Calu3 (cell line): ENCODE measurements around the gene MSANTD4. TPM values are rescaled to one million over a fixed set of nuclear protein-coding genes. Genes with fewer than 3 reads are reported as not detected.

Source experiments
- BruUV-seq: library from RNA; stranded (reverse); fragments of 400-500 nt; replicated peaks from 2 replicates; lab custom pipeline; 2021; lab: Mats Ljungman, UMichigan
- CTCF ChIA-PET: fragments of 300-600 bp; sonication (Branson Sonifier 250); formaldehyde crosslinking; loops from one replicate; lab custom pipeline; 2022; ENCODE audit warnings: antibody characterized with exemption; lab: Charles Lee
- DNase-seq: peaks from one replicate; pipeline ENCODE4 v3.0.0; 2022
- H3K27ac Mint-ChIP-seq: one replicate; pipeline ENCODE4 v1.8.0; 2022; ENCODE audit warnings: mixed read lengths; ENCODE audit not compliant: unreplicated experiment
- H3K27me3 Mint-ChIP-seq: one replicate; pipeline ENCODE4 v1.8.0; 2022; ENCODE audit warnings: mixed read lengths; ENCODE audit not compliant: unreplicated experiment
- H3K36me3 Mint-ChIP-seq: one replicate; pipeline ENCODE4 v1.8.0; 2022; ENCODE audit warnings: mild to moderate bottlenecking, moderate library complexity, mixed read lengths; ENCODE audit not compliant: insufficient read depth, unreplicated experiment
- H3K4me1 Mint-ChIP-seq: one replicate; pipeline ENCODE4 v1.8.0; 2022; ENCODE audit warnings: mild to moderate bottlenecking, low read depth, mixed read lengths; ENCODE audit not compliant: unreplicated experiment
- H3K4me3 Mint-ChIP-seq: one replicate; pipeline ENCODE4 v1.8.0; 2022; ENCODE audit warnings: mild to moderate bottlenecking, low read depth, moderate library complexity, mixed read lengths; ENCODE audit not compliant: unreplicated experiment
- H3K9me3 Mint-ChIP-seq: one replicate; pipeline ENCODE4 v1.8.0; 2022; ENCODE audit warnings: low read depth, mixed read lengths; ENCODE audit not compliant: unreplicated experiment
- CTCF ChIP-seq: fragments of 200-600 bp; IDR thresholded peaks from one replicate; pipeline ENCODE4 v1.8.0; 2022; ENCODE audit warnings: antibody characterized with exemption; ENCODE audit not compliant: unreplicated experiment
- intact Hi-C: fragments of 100-400 bp; cut with micrococcal nuclease; formaldehyde crosslinking; loops from one replicate; pipeline ENCODE4 v1.10.0; 2022; ENCODE audit not compliant: unreplicated experiment
- total RNA-seq: library from RNA; stranded (reverse); gene quantifications from 2 replicates; pipeline ENCODE4 v1.2.3, GENCODE V29; 2022

The MSANTD4 gene
- total RNA-seq, 1 experiment from 2014 or later = 15.5 TPM

GRCh38 chr11:106047631-106048030 lies 25.6 kb upstream of the MSANTD4 start:
- TF ChIP-seq CTCF = no peak
- Mint-ChIP-seq H3K36me3 (no peaks in the 10 kb centered on the region), H3K9me3 (no peaks in the 10 kb centered on the region), H3K4me1 (no peaks in the 10 kb centered on the region), H3K27ac (no peak overlapping the region), H3K27me3 (no peaks in the 10 kb centered on the region), H3K4me3 (no peak overlapping the region)
- no peak for DNase-seq
- CTCF ChIA-PET = no interaction called here
- intact Hi-C loops = no loop called here
- no TSS peak for BruUV-seq

- intact Hi-C loops = no loop called here
- H3K9me3 Mint-ChIP-seq = no peaks in the 10 kb centered on the region
- no peaks in the 10 kb centered on the region for H3K36me3 Mint-ChIP-seq
- no peak for TF ChIP-seq CTCF
- H3K27me3 Mint-ChIP-seq = no peaks in the 10 kb centered on the region
- CTCF ChIA-PET = no interaction called here
- BruUV-seq = no TSS peak
- DNase-seq = no peak
- H3K4me3 Mint-ChIP-seq = no peak overlapping the region
- no peaks in the 10 kb centered on the region for H3K4me1 Mint-ChIP-seq
- H3K27ac Mint-ChIP-seq = no peak overlapping the region
Measured at GRCh38 chr11:106043540-106043939, 21.5 kb upstream of the MSANTD4 start.

GRCh38 chr11:106032861-106033260 lies 10.8 kb upstream of the MSANTD4 start:
- no peak for TF ChIP-seq CTCF
- H3K4me3 Mint-ChIP-seq = no peak overlapping the region

GRCh38 chr11:106031936-106032335 lies 9.9 kb upstream of the MSANTD4 start:
- H3K36me3 Mint-ChIP-seq = no peaks in the 10 kb centered on the region
- BruUV-seq = no TSS peak
- CTCF ChIA-PET = no interaction called here
- intact Hi-C loops = no loop called here
- H3K4me1 Mint-ChIP-seq = no peaks in the 10 kb centered on the region
- TF ChIP-seq CTCF = no peak
- H3K27me3 Mint-ChIP-seq = no peaks in the 10 kb centered on the region
- no peak for DNase-seq
- no peak overlapping the region for H3K27ac Mint-ChIP-seq
- H3K4me3 Mint-ChIP-seq = no peak overlapping the region
- no peaks in the 10 kb centered on the region for H3K9me3 Mint-ChIP-seq

More at GRCh38 chr11:106032861-106033260, 10.8 kb upstream of the MSANTD4 start:
- Mint-ChIP-seq H3K4me1 (no peaks in the 10 kb centered on the region), H3K27me3 (no peaks in the 10 kb centered on the region), H3K9me3 (no peaks in the 10 kb centered on the region), H3K36me3 (no peaks in the 10 kb centered on the region), H3K27ac (no peak overlapping the region)
- no peak for DNase-seq
- intact Hi-C loops = no loop called here
- CTCF ChIA-PET = no interaction called here
- BruUV-seq = no TSS peak
